ENCODE measurements around the gene COL25A1. TPM values are rescaled to one million over a fixed set of nuclear protein-coding genes. Genes with fewer than 3 reads are reported as not detected.

Gene COL25A1
- total RNA-seq, 1 experiment from 2014 or later = 10.4 TPM

- DNase-seq (ENCODE audit: low read depth, low spot score) = no peak
- in situ Hi-C loops (cut with HindIII; ENCODE audit: low pct_unique_long_range_greater_than_20kb, low sequenced_read_pairs) = no loop called here
Observed at GRCh38 chr4:109067508-109068235, 234.8 kb downstream of the COL25A1 start.

DNA sequence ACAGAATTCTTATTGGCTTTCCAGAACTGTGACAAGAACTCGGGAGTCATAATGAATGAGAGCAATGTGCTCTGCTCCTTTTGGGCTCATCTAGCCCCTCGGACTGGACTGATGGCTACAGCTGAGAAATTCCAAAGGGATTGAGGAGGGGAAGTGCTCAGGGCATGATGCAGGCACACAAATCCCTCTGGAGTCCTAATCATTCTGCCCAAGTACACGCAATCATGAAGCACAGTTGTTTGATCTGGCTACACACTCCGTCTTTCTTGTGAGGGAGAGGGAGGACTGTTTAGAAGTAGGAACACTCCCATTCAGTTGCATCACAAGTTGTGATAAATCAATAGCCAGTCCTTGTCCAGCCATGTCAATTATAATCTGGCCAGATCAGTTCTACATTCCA, 237.5 kb downstream of the COL25A1 start:
- in situ Hi-C loops (cut with HindIII; ENCODE audit: low pct_unique_long_range_greater_than_20kb, low sequenced_read_pairs) = no loop called here

GRCh38 chr4:109053257-109053656, 249.2 kb downstream of the COL25A1 start:
- in situ Hi-C loops (cut with HindIII; ENCODE audit: low pct_unique_long_range_greater_than_20kb, low sequenced_read_pairs) = no loop called here
- DNase-seq (ENCODE audit: low read depth, low spot score) = no peak

More for the DNA sequence above, 237.5 kb downstream of the COL25A1 start:
- DNase-seq (ENCODE audit: low read depth, low spot score) = no peak

DNA sequence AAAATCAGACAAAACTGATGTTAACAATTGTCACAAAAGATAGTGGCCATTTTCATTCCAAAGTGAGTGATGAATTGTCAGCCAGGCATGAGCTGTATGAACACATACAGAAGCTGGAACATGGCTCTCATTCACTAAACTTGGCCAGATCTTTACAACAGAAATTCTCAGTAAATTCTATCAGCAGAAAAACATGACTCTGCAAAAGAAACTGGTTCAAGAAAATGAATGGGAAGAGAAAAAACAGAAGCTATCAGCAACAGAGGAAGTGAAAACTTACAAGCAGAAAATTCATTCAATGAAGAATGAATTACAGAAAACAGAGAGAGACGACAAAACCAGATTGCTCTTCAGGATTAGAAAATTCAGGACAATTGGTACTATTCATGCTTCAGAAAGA, 249.6 kb downstream of the COL25A1 start:
- in situ Hi-C loops (cut with HindIII; ENCODE audit: low pct_unique_long_range_greater_than_20kb, low sequenced_read_pairs) = no loop called here
- DNase-seq (ENCODE audit: low read depth, low spot score) = no peak

DNA sequence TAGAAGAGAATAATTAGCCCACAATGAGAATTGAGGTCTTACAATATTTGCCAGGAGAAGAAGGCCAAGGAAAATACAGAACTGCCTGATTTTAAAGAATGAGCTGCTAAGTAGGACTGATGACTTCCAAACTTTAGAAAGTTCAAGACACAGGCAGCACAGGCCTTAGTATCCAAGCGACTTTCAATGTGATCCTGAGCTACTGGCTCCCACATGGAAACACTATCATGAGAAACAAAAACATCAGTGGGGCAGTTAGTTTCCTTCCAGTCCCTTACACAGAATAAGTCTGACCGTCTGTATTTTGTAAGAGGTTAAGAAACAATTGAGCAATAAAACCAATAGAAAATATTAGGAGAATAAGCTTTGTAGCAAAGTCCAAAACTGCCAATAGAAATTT, 251.4 kb downstream of the COL25A1 start:
- in situ Hi-C loops (cut with HindIII; ENCODE audit: low pct_unique_long_range_greater_than_20kb, low sequenced_read_pairs) = no loop called here
- DNase-seq (ENCODE audit: low read depth, low spot score) = no peak

DNA sequence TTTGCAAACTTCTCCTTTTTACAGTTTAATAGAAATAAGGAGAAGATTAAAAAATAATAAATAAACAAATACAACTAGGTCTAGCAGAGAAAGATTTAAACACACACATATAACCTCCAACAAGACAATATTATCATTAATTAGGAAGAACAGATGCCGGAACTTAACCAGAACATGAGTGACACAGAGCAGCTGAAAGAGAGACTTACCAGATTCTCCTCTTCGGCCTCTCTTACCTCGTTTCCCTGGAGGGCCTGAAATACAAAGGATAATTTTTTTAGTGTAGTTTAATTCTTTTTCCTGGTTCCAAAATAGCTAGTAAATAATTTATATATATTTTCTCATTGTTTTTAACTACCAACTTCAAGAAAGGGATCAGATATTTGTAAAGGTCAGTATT, 252.5 kb downstream of the COL25A1 start:
- in situ Hi-C loops (cut with HindIII; ENCODE audit: low pct_unique_long_range_greater_than_20kb, low sequenced_read_pairs) = no loop called here
- DNase-seq (ENCODE audit: low read depth, low spot score) = no peak

DNA sequence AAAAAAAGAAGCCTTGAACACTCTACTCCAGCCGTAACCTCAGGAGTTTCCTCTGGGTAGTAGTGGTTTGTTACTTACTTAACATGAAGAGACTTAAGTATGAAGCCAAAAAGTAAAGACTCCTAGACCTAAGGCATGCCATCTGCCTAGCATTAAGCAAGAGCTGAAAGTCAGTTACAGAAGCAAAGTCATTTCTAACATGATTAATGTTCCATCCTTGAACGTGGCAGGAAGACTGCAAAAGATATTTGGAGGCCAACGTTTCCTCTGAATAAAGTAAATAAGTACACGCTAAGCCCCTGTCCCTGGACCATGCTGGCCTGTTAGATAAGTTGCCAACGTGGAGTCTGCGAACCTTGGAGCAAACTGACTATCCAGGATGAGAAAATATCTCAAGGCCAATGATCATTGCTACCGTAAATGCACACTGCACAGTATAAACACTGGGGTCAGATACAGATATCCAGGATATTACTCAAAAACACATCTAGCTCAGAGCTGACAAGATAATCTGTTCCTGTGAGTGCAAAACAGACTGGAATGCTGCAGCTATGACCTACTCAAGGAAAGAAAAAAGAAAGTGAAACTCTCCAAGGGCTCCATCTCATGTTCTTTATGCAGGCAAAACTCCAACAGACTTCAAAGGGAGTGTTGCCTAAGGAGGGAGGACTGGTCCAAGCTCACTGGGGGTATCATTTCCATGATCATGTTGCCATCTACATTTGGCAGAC, 255.8 kb downstream of the COL25A1 start:
- in situ Hi-C loops (cut with HindIII; ENCODE audit: low pct_unique_long_range_greater_than_20kb, low sequenced_read_pairs) = no loop called here
- no peak for DNase-seq (ENCODE audit: low read depth, low spot score)

- in situ Hi-C loops (cut with HindIII; ENCODE audit: low pct_unique_long_range_greater_than_20kb, low sequenced_read_pairs) = no loop called here
- DNase-seq (ENCODE audit: low read depth, low spot score) = no peak
Observed at GRCh38 chr4:109044431-109044830, 258.0 kb downstream of the COL25A1 start.

DNA sequence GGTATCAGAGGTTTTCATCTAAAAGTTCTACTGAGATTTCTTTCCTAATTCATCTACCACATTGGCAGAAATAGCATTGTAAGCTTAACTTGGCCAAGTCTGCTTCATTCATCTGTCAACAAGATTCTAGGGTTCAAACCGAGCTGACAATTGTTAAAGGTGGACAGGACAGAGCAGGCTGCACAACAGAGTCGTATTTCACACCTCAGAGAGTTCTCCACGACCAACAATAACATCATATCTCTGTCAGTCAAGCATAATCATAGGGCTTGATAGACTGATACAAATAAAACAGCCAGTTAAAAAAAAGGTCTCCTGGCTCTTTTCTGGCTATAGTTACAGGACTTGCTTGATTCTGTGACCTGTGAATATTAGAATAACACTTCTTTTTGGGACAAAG, 259.2 kb downstream of the COL25A1 start:
- in situ Hi-C loops (cut with HindIII; ENCODE audit: low pct_unique_long_range_greater_than_20kb, low sequenced_read_pairs) = no loop called here
- DNase-seq (ENCODE audit: low read depth, low spot score) = no peak

- in situ Hi-C loops (cut with HindIII; ENCODE audit: low pct_unique_long_range_greater_than_20kb, low sequenced_read_pairs) = no loop called here
- DNase-seq (ENCODE audit: low read depth, low spot score) = no peak
Observed at GRCh38 chr4:109041463-109042360, 260.7 kb downstream of the COL25A1 start.

- in situ Hi-C loops (cut with HindIII; ENCODE audit: low pct_unique_long_range_greater_than_20kb, low sequenced_read_pairs) = no loop called here
- no peak for DNase-seq (ENCODE audit: low read depth, low spot score)
Observed at GRCh38 chr4:109040441-109040840, 262.0 kb downstream of the COL25A1 start.

- in situ Hi-C loops (cut with HindIII; ENCODE audit: low pct_unique_long_range_greater_than_20kb, low sequenced_read_pairs) = no loop called here
- DNase-seq (ENCODE audit: low read depth, low spot score) = no peak
Observed at GRCh38 chr4:109037026-109037425, 265.4 kb downstream of the COL25A1 start.

- DNase-seq (ENCODE audit: low read depth, low spot score) = no peak
- in situ Hi-C loops (cut with HindIII; ENCODE audit: low pct_unique_long_range_greater_than_20kb, low sequenced_read_pairs) = no loop called here
Observed at GRCh38 chr4:109033993-109034392, 268.5 kb downstream of the COL25A1 start.

GRCh38 chr4:109032671-109033070, 269.8 kb downstream of the COL25A1 start:
- DNase-seq (ENCODE audit: low read depth, low spot score) = no peak
- in situ Hi-C loops (cut with HindIII; ENCODE audit: low pct_unique_long_range_greater_than_20kb, low sequenced_read_pairs) = no loop called here

- in situ Hi-C loops (cut with HindIII; ENCODE audit: low pct_unique_long_range_greater_than_20kb, low sequenced_read_pairs) = no loop called here
Observed at GRCh38 chr4:109029987-109030386, 272.5 kb downstream of the COL25A1 start.

DNA sequence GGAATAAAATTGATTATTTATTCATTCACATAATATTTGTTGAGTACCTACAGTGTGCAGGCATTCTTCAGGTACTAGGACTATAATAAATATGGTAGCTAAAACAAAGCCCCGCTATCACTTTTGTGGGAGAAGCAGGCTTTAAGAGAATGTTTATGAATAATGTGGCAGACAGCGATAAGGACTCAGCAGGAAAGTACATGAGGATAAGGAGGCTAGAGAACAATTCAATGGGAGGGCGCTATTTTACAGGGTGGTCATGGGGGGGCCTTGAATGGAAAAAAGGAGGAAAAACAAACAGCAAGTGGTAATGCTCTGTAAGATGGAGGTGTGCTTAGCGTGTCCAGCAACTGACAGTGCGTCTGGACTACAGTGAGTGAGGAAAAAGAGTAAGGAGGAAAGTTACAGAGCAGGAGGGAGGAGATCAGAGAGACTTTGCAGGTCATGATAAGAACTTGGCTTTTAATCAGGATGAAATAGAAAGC, 275.4 kb downstream of the COL25A1 start:
- DNase-seq (ENCODE audit: low read depth, low spot score) = no peak
- in situ Hi-C loops (cut with HindIII; ENCODE audit: low pct_unique_long_range_greater_than_20kb, low sequenced_read_pairs) = no loop called here

More at GRCh38 chr4:109029987-109030386, 272.5 kb downstream of the COL25A1 start:
- DNase-seq (ENCODE audit: low read depth, low spot score) = no peak

- in situ Hi-C loops (cut with HindIII; ENCODE audit: low pct_unique_long_range_greater_than_20kb, low sequenced_read_pairs) = no loop called here
Observed at GRCh38 chr4:109026588-109026987, 275.9 kb downstream of the COL25A1 start.

GRCh38 chr4:109025471-109026076, 276.9 kb downstream of the COL25A1 start:
- DNase-seq (ENCODE audit: low read depth, low spot score) = no peak
- in situ Hi-C loops (cut with HindIII; ENCODE audit: low pct_unique_long_range_greater_than_20kb, low sequenced_read_pairs) = no loop called here

More at GRCh38 chr4:109026588-109026987, 275.9 kb downstream of the COL25A1 start:
- DNase-seq (ENCODE audit: low read depth, low spot score) = no peak

Data from SK-MEL-5 (cell line).